Umbilical cord (tissue), 2 donors: Measurements from ENCODE around the gene ADRA2B. TPM values are rescaled to one million over a fixed set of nuclear protein-coding genes. Genes with fewer than 3 reads are reported as not detected.

Experiments
- DNase-seq: peaks from one replicate; pipeline ENCODE4 v3.0.0-alpha.2; 2015; ENCODE audit warnings: low spot score
- total RNA-seq: library from RNA; depleted of rRNA; stranded (reverse); fragments of >200 nt; gene quantifications from one replicate; pipeline ENCODE4 v1.2.3, GENCODE V29; 2014; ENCODE audit warnings: low replicate concordance; ENCODE audit not compliant: insufficient read depth

ADRA2B gene
- total RNA-seq, 1 donor from 2014 or later: 1.9 TPM

DNA sequence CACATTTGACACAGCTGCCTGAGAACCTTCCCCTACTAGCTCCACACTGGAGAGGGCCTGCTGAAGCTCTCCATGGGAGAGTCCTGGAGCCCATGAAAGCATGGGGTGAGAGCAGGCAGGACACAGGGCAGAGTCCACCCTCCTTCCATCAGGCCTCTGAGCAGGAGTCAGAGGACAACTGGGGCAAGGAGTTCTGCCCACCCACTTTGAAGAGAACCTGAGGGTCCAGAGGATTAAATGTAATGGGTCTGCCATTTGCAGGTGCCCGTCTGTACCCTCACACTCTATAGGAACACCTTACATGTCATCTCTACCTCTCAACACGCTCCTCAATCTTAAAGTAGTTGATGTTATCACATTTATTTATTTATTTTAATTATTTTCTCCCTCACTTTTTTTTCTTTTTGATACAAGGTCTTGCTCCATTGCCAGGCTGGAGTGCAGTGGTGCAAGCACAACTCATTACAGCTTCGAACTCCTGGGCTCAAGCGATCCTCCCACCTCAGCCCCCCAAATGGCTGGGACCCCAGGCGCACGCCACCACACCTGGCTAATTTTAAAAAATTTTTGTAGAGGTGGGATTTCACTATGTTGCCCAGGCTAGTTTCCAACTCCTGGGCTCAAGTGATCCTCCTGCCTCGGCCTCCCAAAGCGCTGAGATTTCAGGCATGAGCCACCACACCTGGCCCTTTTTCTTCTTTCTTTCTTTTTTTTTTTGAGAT is 10.2 kb downstream of the ADRA2B start:
- DNase-seq: no peak

DNA sequence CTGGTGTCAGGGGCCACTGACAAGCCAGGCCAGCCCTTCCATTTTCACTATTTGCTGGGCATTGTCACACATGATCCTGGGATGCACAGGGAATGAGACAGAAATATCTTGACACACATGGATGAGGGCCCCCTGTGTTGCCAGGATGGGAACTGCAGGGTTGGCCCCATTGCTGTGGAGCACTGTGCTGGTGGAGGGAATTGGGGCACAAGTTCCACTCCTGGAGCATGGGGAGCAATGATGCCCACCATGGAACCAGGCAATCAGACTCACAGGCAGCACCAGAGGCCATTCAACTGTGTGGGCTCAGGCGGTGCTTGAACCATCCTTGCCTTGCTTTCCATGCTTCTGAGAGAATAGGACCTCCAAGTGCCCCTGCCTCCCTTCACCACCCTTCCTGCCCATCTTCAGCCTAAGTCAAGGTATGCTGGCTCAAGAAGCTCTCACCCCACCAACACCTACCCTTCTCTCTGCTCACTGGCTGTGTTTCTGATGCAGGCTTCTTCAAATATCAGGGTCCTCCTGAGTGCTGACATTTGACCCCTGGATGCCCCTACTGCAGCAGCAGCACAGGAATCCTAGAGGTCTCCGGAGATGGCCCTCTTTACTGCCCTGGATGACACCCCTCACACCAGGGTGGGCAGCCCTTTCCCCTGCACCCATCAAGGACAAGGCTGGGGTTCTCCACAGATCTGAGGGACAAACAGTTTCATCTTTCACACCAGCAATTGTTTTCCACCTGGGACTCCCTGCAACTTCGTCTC is 11.0 kb downstream of the ADRA2B start:
- DNase-seq: no peak

DNA sequence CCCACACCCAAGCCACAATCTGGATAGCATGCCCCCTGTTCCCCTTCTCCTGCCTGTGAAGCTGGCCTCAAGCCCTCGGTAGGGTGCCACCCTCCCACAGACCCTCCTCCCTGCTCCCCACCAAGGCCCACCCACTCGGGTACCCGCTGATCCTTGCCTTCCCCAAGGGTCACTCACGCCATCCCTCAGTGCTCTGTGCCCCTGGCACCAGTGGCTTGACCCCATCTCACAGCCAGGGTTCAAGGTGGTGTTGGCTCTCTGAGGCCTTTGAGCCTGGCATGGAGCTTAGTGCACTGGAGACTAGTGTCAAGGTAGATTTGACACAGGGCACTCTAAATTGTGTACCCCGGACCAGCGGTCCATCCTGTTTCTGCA is 11.9 kb downstream of the ADRA2B start:
- DNase-seq: no peak

GRCh38 chr2:96103761-96104486 is 12.4 kb downstream of the ADRA2B start:
- DNase-seq: no peak

- no peak for DNase-seq
Measured at GRCh38 chr2:96103187-96103601, 13.2 kb downstream of the ADRA2B start.

DNA sequence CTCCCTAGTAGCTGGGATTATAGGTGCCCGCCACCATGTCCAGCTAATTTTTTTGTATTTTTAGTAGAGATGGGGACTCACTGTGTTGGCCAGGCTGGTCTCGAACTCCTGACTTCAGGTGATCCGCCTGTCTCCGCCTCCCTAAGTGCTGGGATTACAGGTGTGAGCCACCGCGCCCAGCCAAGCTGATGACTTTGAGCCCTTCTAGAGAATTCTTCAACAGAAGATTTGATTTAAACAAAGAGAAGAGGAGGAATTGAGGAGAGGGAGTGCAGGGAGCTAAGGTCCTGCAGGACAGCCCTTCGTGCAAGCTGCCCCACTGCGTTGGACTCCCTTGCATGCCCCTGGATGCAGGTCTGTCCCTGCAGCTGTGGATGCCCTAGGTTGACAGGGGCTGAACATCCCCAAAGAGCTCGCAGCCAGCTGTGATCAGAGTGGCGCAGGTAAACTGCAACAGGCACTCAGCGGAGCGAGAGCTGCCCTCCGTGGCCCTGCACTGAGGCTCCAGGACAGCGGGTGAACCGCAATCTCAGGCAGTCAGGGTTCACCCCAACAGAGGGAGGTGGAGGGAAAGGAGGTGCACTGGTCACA is 13.7 kb downstream of the ADRA2B start:
- DNase-seq: no peak

- DNase-seq: no peak
Measured at GRCh38 chr2:96100893-96101304, 15.5 kb downstream of the ADRA2B start.

DNA sequence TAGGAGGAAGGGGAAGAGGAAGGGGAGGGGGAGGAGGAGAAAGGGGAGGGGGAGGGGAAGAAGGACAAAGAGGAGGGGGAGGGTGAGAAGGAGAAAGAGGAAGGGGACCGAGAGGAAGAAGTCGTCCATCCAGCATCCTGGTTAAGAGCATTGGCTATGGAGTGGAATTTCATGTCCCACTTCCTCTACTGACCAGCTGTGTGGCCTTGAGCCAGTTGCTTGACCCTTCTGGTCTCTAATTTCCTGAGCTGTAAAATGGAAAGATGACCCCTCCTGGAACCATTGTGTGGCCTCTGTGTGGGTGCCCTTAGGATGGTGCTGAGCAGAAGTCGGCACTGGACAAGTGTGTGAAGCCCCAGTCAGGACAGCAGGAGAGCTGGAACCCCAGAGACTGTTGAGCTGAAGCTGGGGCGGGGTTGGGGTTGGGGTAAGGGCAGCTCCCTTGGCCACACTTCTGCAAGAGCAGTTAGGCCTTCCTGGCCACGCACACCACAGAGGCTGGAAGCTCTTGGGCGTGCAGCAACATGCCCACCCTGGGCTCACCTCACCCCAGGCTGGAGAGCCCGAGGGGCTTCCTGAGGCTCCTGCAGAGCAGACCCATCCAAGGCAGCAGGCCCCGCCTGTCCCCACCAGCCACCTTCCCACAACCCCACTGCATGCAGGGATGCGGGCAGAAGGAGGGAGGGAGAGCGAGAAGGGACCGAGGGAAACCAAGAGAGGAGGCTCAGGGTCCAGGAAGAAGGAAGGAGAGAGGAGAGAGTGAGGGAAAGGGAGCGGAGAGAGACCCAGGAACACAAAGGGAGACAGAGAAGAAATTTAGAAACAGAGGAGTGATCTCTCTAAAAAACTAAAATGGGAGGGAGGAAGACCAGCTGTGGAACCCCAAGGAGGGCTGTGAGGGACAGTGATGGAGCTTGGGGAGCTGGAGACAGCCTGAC is 16.2 kb downstream of the ADRA2B start:
- DNase-seq: peak; percentile 18

GRCh38 chr2:96098900-96099590 is 17.3 kb downstream of the ADRA2B start:
- DNase-seq: no peak

DNA sequence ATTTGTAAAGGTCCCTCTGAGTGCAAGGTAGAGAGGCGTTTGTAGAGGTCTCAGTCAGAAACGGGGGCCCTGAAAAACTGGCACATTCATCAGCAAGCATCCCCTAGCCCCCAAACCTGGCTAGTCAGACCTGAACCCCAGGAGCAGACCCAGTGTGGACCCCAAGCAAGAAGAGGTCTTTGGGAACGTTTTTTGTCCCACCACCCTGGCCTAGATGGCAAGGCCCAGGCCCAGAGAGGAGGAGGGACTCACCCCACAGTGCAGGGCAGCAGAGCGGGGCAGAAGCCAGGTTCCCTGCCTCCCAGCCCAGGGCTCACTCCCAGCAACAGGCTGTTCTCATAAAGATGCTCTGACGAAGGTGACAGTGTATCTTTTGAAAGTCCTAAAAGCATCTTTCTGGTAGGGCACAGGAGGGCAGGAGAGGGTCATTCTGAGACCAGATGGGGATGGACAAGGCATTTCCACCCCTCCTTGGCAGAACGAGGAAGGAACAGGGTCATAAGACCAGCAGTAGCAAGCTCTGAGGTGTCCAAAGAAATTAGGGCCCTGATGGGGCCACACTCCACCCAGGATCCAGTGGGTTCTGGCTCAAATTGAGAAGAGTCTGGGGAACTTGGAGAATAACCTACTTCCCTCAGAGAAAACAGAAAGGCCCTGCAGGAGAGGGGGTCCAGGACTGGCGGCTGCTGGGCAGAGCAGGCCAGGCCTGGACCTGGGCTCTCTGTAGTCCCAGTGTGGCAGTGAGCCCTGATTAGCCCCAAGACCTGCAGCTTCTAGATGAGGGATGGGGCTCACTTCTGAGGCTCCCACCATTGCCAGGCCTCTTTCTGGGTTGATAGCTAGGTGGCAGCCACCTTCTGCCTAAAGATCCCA is 18.2 kb downstream of the ADRA2B start:
- DNase-seq: no peak

GRCh38 chr2:96097441-96097840 is 18.9 kb downstream of the ADRA2B start:
- DNase-seq: no peak

DNA sequence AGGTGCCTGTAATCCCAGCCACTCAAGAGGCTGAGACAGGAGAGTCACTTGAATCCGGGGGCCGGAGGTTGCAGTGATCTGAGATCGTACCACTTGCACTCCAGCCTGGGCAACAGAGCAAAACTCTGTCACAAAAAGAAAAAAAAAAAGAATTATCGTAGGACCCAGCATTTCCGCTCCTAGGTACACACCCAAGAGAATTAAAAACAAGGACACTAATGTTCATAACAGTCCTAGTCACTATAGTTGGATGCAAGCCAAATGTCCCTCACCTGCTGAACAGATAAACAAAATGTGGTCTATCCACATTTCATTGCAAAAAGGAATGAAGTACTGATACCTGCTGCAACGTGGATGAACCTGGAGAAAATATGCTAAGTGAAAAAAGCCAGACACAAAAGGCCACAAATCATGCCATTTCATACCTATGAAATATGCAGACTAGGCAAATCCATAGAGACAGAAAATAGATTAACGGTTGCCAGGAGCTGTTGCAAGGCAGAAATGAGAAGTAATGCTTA is 21.2 kb downstream of the ADRA2B start:
- peak; percentile 82 for DNase-seq

DNA sequence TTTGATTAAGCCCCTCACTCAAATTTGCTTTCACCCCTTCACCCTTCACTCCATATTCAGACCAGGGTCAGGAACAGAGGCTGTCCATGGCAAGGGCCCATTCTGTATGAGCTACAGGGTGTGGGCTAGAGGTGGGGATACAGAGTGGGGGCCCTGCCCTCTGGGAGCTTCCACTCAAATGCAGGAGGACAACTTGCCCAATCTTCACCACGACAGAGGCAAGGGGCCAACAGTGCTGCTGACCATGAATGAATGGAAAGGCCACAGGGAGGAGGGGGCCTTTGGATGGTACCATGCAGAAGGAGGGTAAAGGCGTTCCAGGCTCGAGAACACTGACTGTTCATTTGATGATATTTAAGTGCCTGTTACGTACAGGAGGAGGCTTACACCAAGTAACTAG is 22.8 kb downstream of the ADRA2B start:
- no peak for DNase-seq

DNA sequence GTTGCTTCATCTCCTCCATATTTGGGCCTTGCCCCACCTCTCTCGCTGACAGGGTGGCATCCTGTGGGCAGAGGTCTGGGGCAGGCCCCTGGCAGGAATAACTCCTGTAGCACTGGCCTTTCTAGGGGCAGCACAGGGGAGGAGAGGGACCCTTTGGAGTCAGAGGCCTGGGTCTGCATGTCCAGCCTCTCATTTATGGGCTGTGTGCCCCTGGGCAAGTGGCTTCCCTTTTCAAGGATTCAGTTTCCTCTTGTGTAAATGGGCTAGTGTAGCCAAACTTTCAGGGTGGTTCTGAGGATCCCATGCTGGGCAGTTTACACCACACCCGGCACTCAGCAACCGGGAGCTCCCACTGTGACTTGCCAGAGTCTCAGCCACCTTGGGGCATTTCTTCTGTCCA is 23.4 kb downstream of the ADRA2B start:
- DNase-seq: no peak

DNA sequence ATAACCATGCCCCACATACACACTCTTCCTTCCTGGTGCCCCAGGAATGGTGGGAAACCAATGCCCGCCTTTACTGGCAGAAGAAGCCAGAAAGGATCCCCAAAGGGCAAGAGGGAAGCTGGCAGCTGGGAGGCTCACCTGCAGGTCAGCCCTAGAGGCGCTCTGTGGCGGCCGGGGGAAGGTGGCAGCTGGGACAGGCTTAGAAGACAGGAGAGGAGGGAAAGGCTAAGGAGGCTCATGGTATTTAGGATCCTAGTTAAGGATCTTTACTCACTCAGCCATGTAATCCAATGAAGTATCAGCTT is 23.8 kb downstream of the ADRA2B start:
- no peak for DNase-seq

DNA sequence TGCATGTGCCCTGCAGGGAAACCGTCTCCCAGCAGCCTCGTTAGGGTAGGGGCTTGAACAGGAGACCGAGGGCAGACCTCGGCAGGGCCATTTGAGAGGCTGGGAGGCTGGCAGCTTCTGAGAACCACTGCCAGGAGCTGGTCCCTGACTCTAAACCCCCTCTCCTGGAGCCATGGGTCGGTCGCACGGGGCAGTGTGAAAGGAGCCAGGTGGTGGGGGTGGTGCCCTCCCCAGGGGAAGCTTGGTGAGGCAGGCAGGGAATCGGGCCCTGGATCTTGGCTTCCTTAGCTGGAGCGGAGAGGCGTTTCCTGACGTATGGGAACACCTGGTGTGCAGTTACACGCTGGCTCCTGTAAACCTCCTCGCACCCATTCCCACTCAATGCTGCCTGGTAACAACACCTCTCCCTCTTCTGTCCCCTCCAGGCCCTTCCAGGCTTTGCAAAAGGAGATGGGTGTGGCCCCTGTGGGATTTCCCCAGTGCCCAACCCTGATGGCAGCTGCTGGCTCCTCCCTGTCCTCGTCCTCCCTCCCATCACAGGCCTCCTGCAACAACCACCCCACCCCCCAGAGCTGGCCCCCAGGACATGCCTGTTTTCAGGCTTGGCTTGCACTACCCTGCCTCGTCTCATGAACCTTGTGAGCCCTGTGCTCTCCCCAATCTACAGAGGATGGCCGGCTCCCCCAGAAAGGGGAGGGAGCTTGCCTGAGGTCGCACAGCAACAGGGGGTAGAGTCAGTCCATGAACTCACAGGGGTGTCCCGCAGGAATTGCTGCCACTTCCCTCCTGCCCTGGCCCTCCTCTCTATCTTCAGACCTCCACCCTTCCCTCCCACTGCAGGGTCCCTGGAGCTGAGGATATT is 24.4 kb downstream of the ADRA2B start:
- peak; percentile 52 for DNase-seq

- no peak for DNase-seq
Measured at GRCh38 chr2:96091141-96091710, 25.1 kb downstream of the ADRA2B start.
